ENCODE measurements around the gene KBTBD13.

The KBTBD13 gene

DNA sequence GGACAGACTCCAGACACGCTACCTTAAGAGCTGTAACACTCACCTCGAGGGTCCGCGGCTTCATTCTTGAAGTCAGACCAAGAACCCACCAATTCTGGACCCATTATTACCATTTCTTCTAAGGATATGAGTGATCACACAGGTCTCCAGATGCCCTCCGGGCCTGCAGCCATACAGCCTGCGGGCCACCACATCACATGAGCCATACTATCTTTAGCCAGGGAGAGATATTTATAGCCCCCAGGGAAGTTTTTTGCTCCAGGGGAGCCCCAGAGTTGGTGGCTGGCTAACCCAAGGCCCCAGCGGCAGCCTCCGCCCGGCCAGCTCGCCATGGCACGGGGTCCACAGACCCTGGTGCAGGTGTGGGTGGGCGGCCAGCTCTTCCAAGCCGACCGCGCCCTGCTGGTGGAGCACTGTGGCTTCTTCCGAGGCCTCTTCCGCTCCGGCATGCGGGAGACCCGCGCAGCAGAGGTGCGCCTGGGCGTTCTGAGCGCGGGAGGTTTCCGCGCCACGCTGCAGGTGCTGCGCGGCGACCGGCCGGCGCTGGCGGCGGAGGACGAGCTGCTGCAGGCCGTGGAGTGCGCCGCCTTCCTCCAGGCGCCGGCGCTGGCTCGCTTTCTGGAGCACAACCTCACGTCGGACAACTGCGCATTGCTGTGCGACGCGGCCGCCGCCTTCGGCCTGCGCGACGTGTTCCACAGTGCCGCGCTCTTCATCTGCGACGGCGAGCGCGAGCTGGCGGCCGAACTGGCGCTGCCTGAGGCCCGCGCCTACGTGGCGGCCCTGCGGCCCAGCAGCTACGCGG lies at the start of gene KBTBD13:
Gene KBTBD13, plus strand, starts transcription at position 261 of the 805 bp plus-strand sequence. Its CDS starts 70 bp downstream, at position 331.
- Histone ChIP-seq H3K36me3 (ENCODE audit: insufficient read depth, low read length) (no peaks in the 10 kb centered on the region), H2AFZ (ENCODE audit: low read length, unreplicated experiment) (no peak within 1 kb of the TSS), H3K27me3 (ENCODE audit: insufficient read depth, low read length) (peaks cover 15% of the 10 kb centered on the region; the same call in 1 of the 2 replicates), H3K4me1 (ENCODE audit: control insufficient read depth, insufficient read depth, low read length, unreplicated experiment) (peaks cover 7% of the 10 kb centered on the region), H3K79me2 (ENCODE audit: control insufficient read depth, insufficient read depth, low read length, unreplicated experiment) (no peaks in the 10 kb centered on the region), H3K4me3 (ENCODE audit: low read depth, low read length) (no peak within 1 kb of the TSS), H3K27ac (ENCODE audit: low read depth, low read length) (no peak within 1 kb of the TSS)

DNA sequence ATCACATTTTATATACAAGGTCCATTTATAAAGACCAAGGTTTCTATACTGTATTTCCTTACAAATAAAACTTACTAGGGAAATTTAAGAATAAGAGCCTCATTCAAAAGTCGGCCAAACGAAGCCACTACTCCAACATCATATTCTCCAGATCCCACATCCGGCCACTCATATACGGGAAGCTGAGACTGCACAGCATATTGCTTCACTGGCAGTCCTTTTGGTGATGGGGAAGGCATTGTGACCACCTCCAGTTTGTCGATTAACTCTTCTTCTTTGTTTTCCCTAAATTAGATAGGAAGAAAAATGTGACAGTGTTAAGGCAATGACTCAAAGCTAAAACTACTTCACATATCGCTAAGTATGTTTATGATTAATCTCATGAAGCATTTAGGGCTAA lies 49.8 kb upstream of the KBTBD13 start:
- Histone ChIP-seq H3K4me3 (ENCODE audit: low read depth, low read length) (no peak overlapping the region), H3K4me1 (ENCODE audit: control insufficient read depth, insufficient read depth, low read length, unreplicated experiment) (peaks cover 10% of the 10 kb centered on the region), H3K27me3 (ENCODE audit: insufficient read depth, low read length) (no peaks in the 10 kb centered on the region), H3K27ac (ENCODE audit: low read depth, low read length) (no peak overlapping the region), H2AFZ (ENCODE audit: low read length, unreplicated experiment) (no peak overlapping the region), H3K79me2 (ENCODE audit: control insufficient read depth, insufficient read depth, low read length, unreplicated experiment) (peaks cover 19% of the 10 kb centered on the region), H3K36me3 (ENCODE audit: insufficient read depth, low read length) (no peaks in the 10 kb centered on the region; the same call in 1 of the 2 replicates)

DNA sequence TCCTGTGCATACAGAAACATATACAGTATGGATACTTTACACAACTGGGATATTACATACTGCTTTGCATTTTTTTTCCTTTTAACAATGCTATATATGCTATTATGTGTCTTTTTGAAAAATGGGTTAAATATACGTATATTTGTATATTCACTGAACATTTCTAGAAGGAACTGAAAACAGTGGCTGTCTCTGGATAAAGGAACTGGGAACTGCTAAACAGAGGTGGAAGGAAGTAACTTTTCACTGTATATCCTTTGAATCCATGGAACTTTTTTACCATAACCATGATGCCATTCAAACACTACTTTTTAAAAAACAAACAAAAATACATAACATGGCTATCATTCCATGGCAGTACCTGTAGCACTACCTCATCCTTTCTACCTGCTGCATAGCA lies 49.0 kb upstream of the KBTBD13 start:
- H3K4me3 ChIP-seq (ENCODE audit: low read depth, low read length): peak overlapping the region; percentile 97

DNA sequence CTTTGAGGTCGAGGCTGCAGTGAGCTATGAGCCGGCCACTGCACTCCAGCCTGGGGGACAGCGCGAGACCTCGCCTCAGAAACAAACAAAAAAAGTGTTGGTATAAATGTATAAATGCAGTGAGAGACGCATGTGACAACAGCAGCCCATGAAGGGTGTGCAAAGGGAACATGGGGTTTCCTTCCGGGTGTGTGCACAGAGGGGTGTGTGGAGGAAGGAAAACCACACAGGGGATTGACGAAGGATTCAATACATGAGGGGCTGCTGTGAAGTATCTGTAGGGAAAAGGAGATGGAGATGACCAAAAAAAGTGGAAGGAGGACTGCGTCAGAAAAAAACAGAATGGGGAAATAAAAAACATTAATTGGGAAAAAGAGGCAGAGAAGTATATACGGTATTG lies 48.2 kb upstream of the KBTBD13 start:
- H3K4me1 ChIP-seq (ENCODE audit: control insufficient read depth, insufficient read depth, low read length, unreplicated experiment): peaks cover 11% of the 10 kb centered on the region
- no peak overlapping the region for H3K27ac ChIP-seq (ENCODE audit: low read depth, low read length)
- H3K27me3 ChIP-seq (ENCODE audit: insufficient read depth, low read length): no peaks in the 10 kb centered on the region
- no peaks in the 10 kb centered on the region; the same call in 1 of the 2 replicates for H3K36me3 ChIP-seq (ENCODE audit: insufficient read depth, low read length)
- peak overlapping the region; percentile 97 for H3K4me3 ChIP-seq (ENCODE audit: low read depth, low read length)
- peaks cover 19% of the 10 kb centered on the region for H3K79me2 ChIP-seq (ENCODE audit: control insufficient read depth, insufficient read depth, low read length, unreplicated experiment)
- H2AFZ ChIP-seq (ENCODE audit: low read length, unreplicated experiment): no peak overlapping the region

More for the DNA sequence above, 49.0 kb upstream of the KBTBD13 start:
- H3K27ac ChIP-seq (ENCODE audit: low read depth, low read length): no peak overlapping the region
- H3K36me3 ChIP-seq (ENCODE audit: insufficient read depth, low read length): no peaks in the 10 kb centered on the region; the same call in 1 of the 2 replicates
- H3K79me2 ChIP-seq (ENCODE audit: control insufficient read depth, insufficient read depth, low read length, unreplicated experiment): peaks cover 19% of the 10 kb centered on the region
- H3K4me1 ChIP-seq (ENCODE audit: control insufficient read depth, insufficient read depth, low read length, unreplicated experiment): peaks cover 10% of the 10 kb centered on the region
- no peaks in the 10 kb centered on the region for H3K27me3 ChIP-seq (ENCODE audit: insufficient read depth, low read length)
- no peak overlapping the region for H2AFZ ChIP-seq (ENCODE audit: low read length, unreplicated experiment)

DNA sequence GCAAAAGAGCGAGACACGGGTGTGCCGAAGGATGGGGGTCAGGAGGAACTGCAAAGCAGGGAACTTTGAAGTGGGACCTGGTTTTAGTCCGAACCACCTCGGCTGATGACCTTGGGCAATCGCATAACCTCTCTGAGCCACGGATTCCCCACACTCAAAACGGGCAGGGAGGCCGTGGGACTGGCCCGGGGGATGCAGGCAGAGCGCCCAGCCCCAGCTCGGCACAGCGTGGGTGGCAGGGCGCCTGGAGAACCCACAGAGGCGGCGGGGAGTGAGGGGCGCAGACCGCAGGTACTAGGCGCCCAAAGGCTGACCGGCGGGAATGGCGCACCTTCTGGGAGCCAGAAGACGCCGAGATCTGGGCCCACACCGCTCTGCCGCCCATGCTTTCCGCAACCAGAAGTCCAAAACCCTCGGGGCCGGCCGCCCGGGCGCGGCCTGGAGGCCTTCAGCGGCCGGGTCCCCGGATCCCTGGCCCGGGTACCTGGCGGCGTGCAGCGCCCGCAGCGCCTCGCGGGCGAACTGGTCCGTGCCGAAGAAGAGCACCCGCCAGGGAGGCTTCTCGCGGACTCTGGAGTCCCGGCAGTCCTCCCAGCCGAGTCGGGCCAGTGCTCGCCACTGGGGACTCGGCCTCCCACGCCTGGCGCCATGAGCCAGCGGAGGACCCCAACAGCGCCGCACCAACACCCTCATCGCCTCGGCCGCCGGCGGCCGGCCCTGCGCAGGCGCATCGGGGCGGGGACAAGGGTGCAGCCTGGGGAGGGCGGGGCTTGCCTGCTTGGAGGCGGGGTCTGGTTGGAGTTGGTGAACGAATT lies 47.4 kb upstream of the KBTBD13 start, which contains the start of gene MTFMT:
Gene MTFMT, minus strand, starts transcription at position 719 of the 815 bp plus-strand sequence. Its CDS starts 26 bp downstream, at position 693.
- no peaks in the 10 kb centered on the region for H3K27me3 ChIP-seq (ENCODE audit: insufficient read depth, low read length)
- H3K4me1 ChIP-seq (ENCODE audit: control insufficient read depth, insufficient read depth, low read length, unreplicated experiment): peaks cover 14% of the 10 kb centered on the region
- H3K4me3 ChIP-seq (ENCODE audit: low read depth, low read length): peak within 1 kb of the TSS; percentile 97

DNA sequence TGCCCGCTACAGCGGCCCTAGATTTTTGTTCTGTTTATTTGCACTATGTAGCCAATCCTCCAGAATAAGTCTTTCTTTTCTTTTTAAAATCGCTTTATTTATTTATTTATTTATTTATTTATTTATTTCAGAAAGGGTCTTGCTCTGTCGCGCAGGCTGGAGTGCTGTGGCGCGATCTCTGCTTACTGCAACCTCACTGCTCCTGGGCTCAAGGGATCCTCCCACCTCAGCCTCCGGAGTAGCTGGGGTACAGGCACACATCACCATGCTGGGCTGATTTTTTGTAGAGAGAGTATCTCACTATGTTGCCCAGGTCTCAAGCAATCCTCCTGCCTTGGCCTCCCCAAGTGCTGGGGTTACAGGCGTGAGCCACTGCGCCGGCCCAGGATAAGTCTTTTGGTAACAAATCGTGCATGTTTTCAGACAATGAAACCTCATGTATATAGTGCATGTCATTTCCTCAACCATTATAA lies 46.8 kb upstream of the KBTBD13 start:
- Histone ChIP-seq H3K79me2 (ENCODE audit: control insufficient read depth, insufficient read depth, low read length, unreplicated experiment) (peaks cover 19% of the 10 kb centered on the region), H3K4me3 (ENCODE audit: low read depth, low read length) (peak overlapping the region; percentile 97), H3K36me3 (ENCODE audit: insufficient read depth, low read length) (no peaks in the 10 kb centered on the region; the same call in 1 of the 2 replicates), H3K4me1 (ENCODE audit: control insufficient read depth, insufficient read depth, low read length, unreplicated experiment) (peaks cover 14% of the 10 kb centered on the region), H3K27ac (ENCODE audit: low read depth, low read length) (no peak overlapping the region), H2AFZ (ENCODE audit: low read length, unreplicated experiment) (no peak overlapping the region), H3K27me3 (ENCODE audit: insufficient read depth, low read length) (no peaks in the 10 kb centered on the region)

More for the DNA sequence above, 47.4 kb upstream of the KBTBD13 start, which contains the start of gene MTFMT:
- Histone ChIP-seq H3K79me2 (ENCODE audit: control insufficient read depth, insufficient read depth, low read length, unreplicated experiment) (peaks cover 19% of the 10 kb centered on the region), H3K27ac (ENCODE audit: low read depth, low read length) (no peak within 1 kb of the TSS), H3K36me3 (ENCODE audit: insufficient read depth, low read length) (no peaks in the 10 kb centered on the region; the same call in 1 of the 2 replicates), H2AFZ (ENCODE audit: low read length, unreplicated experiment) (peak within 1 kb of the TSS; percentile 84)

DNA sequence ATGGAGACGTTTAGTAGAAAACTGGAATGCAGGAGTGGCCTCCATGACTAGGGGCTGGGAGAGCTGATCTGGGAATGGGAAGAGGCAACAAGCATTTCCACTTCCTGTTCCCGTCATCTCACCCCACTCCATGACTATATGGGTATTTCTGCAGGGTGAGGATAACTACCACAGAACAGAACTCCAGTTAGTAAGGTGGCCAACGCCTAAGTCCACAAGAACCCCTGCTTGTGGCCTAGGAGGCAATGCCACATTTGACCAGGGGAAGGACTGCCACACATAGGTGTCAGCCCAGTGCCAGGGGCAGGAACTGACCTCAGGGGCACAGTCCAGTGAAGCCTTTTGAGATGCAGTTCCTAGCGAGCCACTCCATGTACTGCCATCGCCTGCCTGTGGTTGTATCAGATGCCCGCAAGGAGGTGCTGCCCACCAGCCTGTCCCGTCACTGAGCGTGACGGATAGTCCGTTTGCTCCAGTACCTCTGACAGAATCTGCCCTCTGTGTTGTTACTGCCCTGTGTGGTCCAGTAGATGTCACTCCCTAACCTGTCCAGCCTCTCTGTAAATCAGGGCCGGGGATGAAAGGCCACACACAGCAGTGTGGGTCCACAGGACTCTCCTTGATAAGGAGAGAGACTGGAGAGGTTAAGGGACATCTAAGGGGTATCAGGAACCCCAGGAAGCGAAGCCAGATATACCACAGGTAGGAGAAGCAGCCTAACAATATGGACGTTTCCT lies 43.6 kb upstream of the KBTBD13 start:
- Histone ChIP-seq H3K27ac (ENCODE audit: low read depth, low read length) (no peak overlapping the region), H3K79me2 (ENCODE audit: control insufficient read depth, insufficient read depth, low read length, unreplicated experiment) (peaks cover 14% of the 10 kb centered on the region), H3K4me1 (ENCODE audit: control insufficient read depth, insufficient read depth, low read length, unreplicated experiment) (peaks cover 9% of the 10 kb centered on the region), H2AFZ (ENCODE audit: low read length, unreplicated experiment) (peak overlapping the region; percentile 26), H3K36me3 (ENCODE audit: insufficient read depth, low read length) (no peaks in the 10 kb centered on the region), H3K27me3 (ENCODE audit: insufficient read depth, low read length) (no peaks in the 10 kb centered on the region), H3K4me3 (ENCODE audit: low read depth, low read length) (no peak overlapping the region)

DNA sequence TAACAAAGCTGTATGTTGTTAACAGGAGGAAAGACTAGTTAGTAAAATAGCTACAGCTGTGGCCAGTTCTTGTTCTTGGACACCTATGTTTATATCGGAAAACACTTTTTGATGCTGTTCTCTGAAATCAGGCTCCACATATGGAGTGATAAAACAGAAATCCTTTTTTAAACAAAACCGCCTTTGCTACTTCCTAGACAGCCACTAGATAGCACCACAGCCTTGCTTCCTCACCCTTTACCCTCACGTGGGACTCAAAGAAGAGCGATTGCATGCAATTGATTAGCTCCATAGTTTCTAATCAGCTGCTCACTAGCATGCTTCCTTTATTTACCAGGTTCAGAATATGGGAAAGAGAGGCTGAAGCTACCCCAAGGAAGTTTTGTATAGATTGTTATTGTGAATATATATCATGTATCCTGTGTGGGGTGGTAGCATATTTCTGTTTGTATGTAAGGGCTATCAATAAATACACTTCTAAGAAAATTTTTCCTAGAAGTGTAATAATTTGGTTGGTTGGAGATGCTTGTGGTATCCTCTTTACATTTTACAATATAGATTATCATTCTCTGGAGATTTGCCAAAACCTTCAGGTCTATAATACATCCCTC lies 42.8 kb upstream of the KBTBD13 start:
- Histone ChIP-seq H3K36me3 (ENCODE audit: insufficient read depth, low read length) (no peaks in the 10 kb centered on the region), H3K79me2 (ENCODE audit: control insufficient read depth, insufficient read depth, low read length, unreplicated experiment) (peaks cover 6% of the 10 kb centered on the region), H3K27ac (ENCODE audit: low read depth, low read length) (no peak overlapping the region), H3K4me3 (ENCODE audit: low read depth, low read length) (no peak overlapping the region), H3K4me1 (ENCODE audit: control insufficient read depth, insufficient read depth, low read length, unreplicated experiment) (peaks cover 4% of the 10 kb centered on the region), H3K27me3 (ENCODE audit: insufficient read depth, low read length) (no peaks in the 10 kb centered on the region), H2AFZ (ENCODE audit: low read length, unreplicated experiment) (peak overlapping the region; percentile 26)

DNA sequence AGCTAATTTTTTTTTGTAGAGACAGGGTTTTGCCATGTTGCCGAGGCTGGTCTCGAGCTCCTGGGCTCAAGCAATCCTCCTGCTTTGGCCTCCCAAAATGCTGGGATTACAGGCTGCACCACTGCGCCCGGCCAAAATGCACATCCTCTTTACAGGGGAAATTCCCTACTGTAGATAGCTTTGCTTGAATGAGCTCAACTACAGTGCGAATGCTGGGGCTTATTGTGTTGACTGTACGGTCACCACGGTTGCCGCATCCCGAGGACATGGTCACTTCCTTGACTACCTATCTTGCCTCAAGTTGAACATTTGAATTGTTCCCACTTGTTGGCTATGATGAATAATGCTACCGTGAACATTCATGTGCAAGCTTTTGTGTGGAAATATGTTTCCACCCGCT lies 41.8 kb upstream of the KBTBD13 start:
- Histone ChIP-seq H3K27ac (ENCODE audit: low read depth, low read length) (no peak overlapping the region), H3K4me3 (ENCODE audit: low read depth, low read length) (no peak overlapping the region), H2AFZ (ENCODE audit: low read length, unreplicated experiment) (no peak overlapping the region), H3K36me3 (ENCODE audit: insufficient read depth, low read length) (no peaks in the 10 kb centered on the region), H3K79me2 (ENCODE audit: control insufficient read depth, insufficient read depth, low read length, unreplicated experiment) (no peaks in the 10 kb centered on the region), H3K27me3 (ENCODE audit: insufficient read depth, low read length) (no peaks in the 10 kb centered on the region), H3K4me1 (ENCODE audit: control insufficient read depth, insufficient read depth, low read length, unreplicated experiment) (peaks cover 4% of the 10 kb centered on the region)

DNA sequence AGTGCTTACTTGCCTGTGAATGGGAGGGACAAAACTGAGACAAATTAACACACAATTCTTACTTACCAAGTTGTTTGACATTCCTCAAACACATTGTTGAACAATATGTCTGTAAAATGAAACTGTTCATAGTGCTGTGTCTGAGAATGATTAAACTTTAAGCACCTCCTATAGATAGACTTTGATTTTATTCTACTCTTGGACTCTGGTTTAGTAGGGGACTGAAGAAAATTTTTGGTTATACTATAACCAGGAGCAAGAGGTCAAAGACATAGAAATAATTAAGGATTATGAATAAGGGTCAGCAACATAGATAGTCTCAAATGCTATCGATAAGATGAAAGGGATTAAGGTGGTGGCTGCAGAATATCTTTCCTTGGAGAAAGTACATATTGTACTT lies 39.2 kb upstream of the KBTBD13 start:
- peaks cover 4% of the 10 kb centered on the region for H3K4me1 ChIP-seq (ENCODE audit: control insufficient read depth, insufficient read depth, low read length, unreplicated experiment)
- H3K79me2 ChIP-seq (ENCODE audit: control insufficient read depth, insufficient read depth, low read length, unreplicated experiment): no peaks in the 10 kb centered on the region
- no peaks in the 10 kb centered on the region for H3K27me3 ChIP-seq (ENCODE audit: insufficient read depth, low read length)
- no peak overlapping the region for H3K27ac ChIP-seq (ENCODE audit: low read depth, low read length)
- no peak overlapping the region for H2AFZ ChIP-seq (ENCODE audit: low read length, unreplicated experiment)
- no peaks in the 10 kb centered on the region for H3K36me3 ChIP-seq (ENCODE audit: insufficient read depth, low read length)
- H3K4me3 ChIP-seq (ENCODE audit: low read depth, low read length): no peak overlapping the region

All from ACC112 (cell line).